Endothelial cell of umbilical vein (primary cell): ENCODE results near the gene FGF10. TPM values are rescaled to one million over a fixed set of nuclear protein-coding genes. Genes with fewer than 3 reads are reported as not detected.

Source experiments
- BruUV-seq: library from RNA; stranded (reverse); fragments of 400-500 nt; replicated peaks from 2 replicates; lab custom pipeline; 2021; lab: Mats Ljungman, UMichigan
- CTCF ChIA-PET: fragments of 300-600, 350-600 bp; sonication (Branson Sonifier 250); formaldehyde crosslinking; loops from one replicate; lab custom pipeline; 2021; ENCODE audit warnings: antibody characterized with exemption, inconsistent platforms; lab: Charles Lee
- POLR2A ChIA-PET: fragments of 300-600, 350-600 bp; sonication (Branson Sonifier 250); formaldehyde crosslinking; loops from one replicate; lab custom pipeline; 2021; ENCODE audit warnings: antibody characterized with exemption, inconsistent platforms; lab: Charles Lee
- DNase-seq: peaks from one replicate; pipeline ENCODE4 v3.0.0-alpha.2; 2011; ENCODE audit warnings: low read depth, low spot score
- FAIRE-seq: peaks from 2 replicates; lab custom pipeline; 2011; peaks lifted over from hg19 to GRCh38; lab: Jason Lieb, UNC
- H2AFZ ChIP-seq: 2 replicates; pipeline ENCODE4 v1.6.0; 2012; ENCODE audit warnings: low read depth, low read length, control low read depth, inconsistent platforms
- H3K27ac ChIP-seq: 2 replicates; pipeline ENCODE4 v1.5.1; 2011; ENCODE audit warnings: low read depth, mild to moderate bottlenecking, control low read depth, low read length, moderate library complexity; ENCODE audit not compliant: insufficient read depth
- H3K27me3 ChIP-seq, 2 experiments: 2 replicates each; pipeline versions ENCODE4 v1.6.0 to v1.6.1; 2011; ENCODE audit warnings: low read length in 2 of 2, mixed read lengths in 1 of 2; ENCODE audit not compliant: control insufficient read depth in 2 of 2, insufficient read depth in 2 of 2
- H3K36me3 ChIP-seq, 2 experiments: 2 replicates in 1 of 2; 3 replicates in 1 of 2; pipeline ENCODE4 v1.5.1; 2011; ENCODE audit warnings: low read length in 2 of 2, mild to moderate bottlenecking in 1 of 2, moderate library complexity in 1 of 2; ENCODE audit not compliant: control insufficient read depth in 2 of 2, insufficient read depth in 2 of 2; ENCODE audit errors: extremely low read depth in 1 of 2
- H3K4me1 ChIP-seq: 3 replicates; pipeline ENCODE4 v1.5.1; 2011; ENCODE audit warnings: mild to moderate bottlenecking, low read length; ENCODE audit not compliant: control insufficient read depth, insufficient read depth; ENCODE audit errors: extremely low read depth
- H3K4me2 ChIP-seq: 2 replicates; pipeline ENCODE4 v1.6.1; 2011; ENCODE audit warnings: low read length, control low read depth, mixed read lengths; ENCODE audit not compliant: insufficient read depth
- H3K4me3 ChIP-seq, 3 experiments: fragments of 200-600 bp in 1 of 3; sonication (generic), shearing (Covaris generic) in 1 of 3; replicated peaks in 1 of 3; 2 replicates each; pipeline ENCODE4 v1.5.1; 2011 to 2016; ENCODE audit warnings: control low read depth in 3 of 3, low read length in 3 of 3, mild to moderate bottlenecking in 2 of 3, inconsistent platforms in 1 of 3, low read depth in 1 of 3, moderate library complexity in 1 of 3; ENCODE audit not compliant: insufficient read depth in 1 of 3
- H3K79me2 ChIP-seq: 2 replicates; pipeline ENCODE4 v1.6.0; 2012; ENCODE audit warnings: low read length, inconsistent platforms; ENCODE audit not compliant: control insufficient read depth, insufficient read depth
- H3K9ac ChIP-seq: replicated peaks from 2 replicates; pipeline ENCODE3; 2011; ENCODE audit warnings: low read length, control low read depth; ENCODE audit not compliant: insufficient read depth; ENCODE audit errors: extremely low read depth
- H3K9me1 ChIP-seq: replicated peaks from 3 replicates; pipeline ENCODE4 v1.6.0; 2011; ENCODE audit warnings: mild to moderate bottlenecking, low read length; ENCODE audit not compliant: control insufficient read depth, insufficient read depth; ENCODE audit errors: extremely low read depth
- H3K9me3 ChIP-seq: replicated peaks from 2 replicates; pipeline ENCODE4 v1.5.1; 2012; ENCODE audit warnings: low read length, inconsistent platforms; ENCODE audit not compliant: control insufficient read depth, insufficient read depth
- H4K20me1 ChIP-seq: replicated peaks from 2 replicates; pipeline ENCODE3; 2011; ENCODE audit warnings: mild to moderate bottlenecking, low read length; ENCODE audit not compliant: control insufficient read depth, insufficient read depth; ENCODE audit errors: extremely low read depth
- EZH2 ChIP-seq: IDR thresholded peaks from 2 replicates; pipeline ENCODE4 v1.6.1; 2012; ENCODE audit warnings: borderline replicate concordance, low read depth, mild to moderate bottlenecking, moderate library complexity, low read length, inconsistent platforms; ENCODE audit not compliant: severe bottlenecking
- FOS ChIP-seq: IDR thresholded peaks from 2 replicates; pipeline ENCODE4 v1.6.1; 2011; ENCODE audit warnings: mild to moderate bottlenecking, low read length, moderate library complexity, borderline replicate concordance; ENCODE audit not compliant: insufficient read depth
- GATA2 ChIP-seq: IDR thresholded peaks from 2 replicates; pipeline ENCODE4 v1.7.0; 2011; ENCODE audit warnings: low read depth, mild to moderate bottlenecking, moderate library complexity, mixed read lengths, low read length; ENCODE audit not compliant: insufficient read length, insufficient read depth
- JUN ChIP-seq: IDR thresholded peaks from 2 replicates; pipeline ENCODE4 v1.6.1; 2011; ENCODE audit warnings: borderline replicate concordance, low read depth; ENCODE audit not compliant: insufficient read length, insufficient read depth
- MYC ChIP-seq: IDR thresholded peaks from one replicate; pipeline ENCODE4 v1.6.1; 2011; ENCODE audit warnings: mild to moderate bottlenecking, low read depth, low read length
- POLR2A ChIP-seq: IDR thresholded peaks from 2 replicates; pipeline ENCODE4 v1.6.1; 2012; ENCODE audit warnings: low read depth, mild to moderate bottlenecking, control low read depth, low read length
- POLR2AphosphoS5 ChIP-seq: IDR thresholded peaks from 2 replicates; pipeline ENCODE4 v1.6.1; 2012; ENCODE audit warnings: low read depth, mild to moderate bottlenecking, control low read depth, low read length, moderate library complexity; ENCODE audit not compliant: insufficient read depth
- dilution Hi-C: fragments of 300-500 bp; cut with MboI; formaldehyde crosslinking; loops from one replicate; pipeline ENCODE4 v1.15.0; 2019; ENCODE audit warnings: low sequenced_read_pairs; ENCODE audit not compliant: extremely low pct_ligation_motif_present
- intact Hi-C: fragments of 100-400 bp; cut with micrococcal nuclease; formaldehyde crosslinking; loops from one replicate; pipeline ENCODE4 v1.10.0; 2022
- polyA plus RNA-seq, 4 experiments: library from polyadenylated mRNA; depleted of rRNA in 3 of 4; stranded (reverse) in 3 of 4; unstranded in 1 of 4; fragments of >200 nt; gene quantifications; 2 replicates each; pipeline versions ENCODE4 v1.2.1 to v1.2.3, GENCODE V29; 2011 to 2012; ENCODE audit warnings: missing spikeins in 1 of 4
- total RNA-seq: library from RNA; stranded (reverse); gene quantifications from 2 replicates; pipeline ENCODE4 v1.2.3, GENCODE V29; 2021
- TF ChIP-seq, protein P1 (sequence below), 2 donors: IDR thresholded peaks; 1 replicate in 1 of 2; 2 replicates in 1 of 2; pipeline ENCODE4 v1.5.1; 2011; ENCODE audit warnings: low read length in 2 of 2, mild to moderate bottlenecking in 2 of 2, moderate library complexity in 2 of 2, control low read depth in 1 of 2, inconsistent platforms in 1 of 2, low read depth in 1 of 2; ENCODE audit not compliant: insufficient read depth in 1 of 2; ENCODE audit errors: extremely low read depth in 1 of 2
- TF ChIP-seq, protein P2 (sequence below): IDR thresholded peaks from 2 replicates; pipeline ENCODE4 v1.6.1; 2011; ENCODE audit not compliant: insufficient read depth, insufficient read length

Gene FGF10
- total and polyA plus RNA-seq, 2 donors (not counting 3 experiments of a cell fraction or from before 2014, with no cell fraction given): not detected

DNA sequence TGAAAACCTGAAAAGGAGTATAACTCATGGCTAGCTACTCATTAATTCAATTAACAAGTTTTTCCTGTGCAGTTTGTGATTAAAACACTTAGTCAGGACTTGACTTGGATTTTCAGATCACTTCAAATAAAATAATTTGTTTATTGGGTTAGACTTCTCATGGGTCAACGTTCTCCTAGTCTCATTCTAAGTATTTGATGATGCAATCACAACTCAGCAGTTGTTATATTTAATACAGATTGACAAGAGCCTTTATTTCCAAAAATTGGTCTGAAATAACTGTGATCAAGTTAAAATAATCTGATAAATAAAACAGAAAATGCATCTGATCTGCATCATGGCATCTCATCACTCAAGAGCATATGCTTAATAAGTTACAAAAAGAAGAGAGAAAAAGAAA lies 113.9 kb downstream of the FGF10 start:
- Histone ChIP-seq H3K4me2 (no peak overlapping the region), H3K9me1 (no peaks in the 10 kb centered on the region), H3K4me3 (no peak overlapping the region), H3K9me3 (no peaks in the 10 kb centered on the region), H3K36me3 (no peaks in the 10 kb centered on the region), H3K79me2 (no peaks in the 10 kb centered on the region), H4K20me1 (no peaks in the 10 kb centered on the region), H3K27ac (no peak overlapping the region), H3K27me3 (no peaks in the 10 kb centered on the region), H2AFZ (no peak overlapping the region), H3K4me1 (no peaks in the 10 kb centered on the region), H3K9ac (no peak overlapping the region)
- dilution Hi-C loops (no loop called here), intact Hi-C loops (no loop called here)
- no peak for FAIRE-seq
- ChIA-PET CTCF (no interaction called here), POLR2A (no interaction called here)
- DNase-seq: no peak
- BruUV-seq: no TSS peak
- TF ChIP-seq POLR2AphosphoS5 (no peak), POLR2A (no peak), MYC (no peak), JUN (no peak), EZH2 (no peak), FOS (no peak), GATA2 (no peak)
- TF ChIP-seq, protein P1, sequence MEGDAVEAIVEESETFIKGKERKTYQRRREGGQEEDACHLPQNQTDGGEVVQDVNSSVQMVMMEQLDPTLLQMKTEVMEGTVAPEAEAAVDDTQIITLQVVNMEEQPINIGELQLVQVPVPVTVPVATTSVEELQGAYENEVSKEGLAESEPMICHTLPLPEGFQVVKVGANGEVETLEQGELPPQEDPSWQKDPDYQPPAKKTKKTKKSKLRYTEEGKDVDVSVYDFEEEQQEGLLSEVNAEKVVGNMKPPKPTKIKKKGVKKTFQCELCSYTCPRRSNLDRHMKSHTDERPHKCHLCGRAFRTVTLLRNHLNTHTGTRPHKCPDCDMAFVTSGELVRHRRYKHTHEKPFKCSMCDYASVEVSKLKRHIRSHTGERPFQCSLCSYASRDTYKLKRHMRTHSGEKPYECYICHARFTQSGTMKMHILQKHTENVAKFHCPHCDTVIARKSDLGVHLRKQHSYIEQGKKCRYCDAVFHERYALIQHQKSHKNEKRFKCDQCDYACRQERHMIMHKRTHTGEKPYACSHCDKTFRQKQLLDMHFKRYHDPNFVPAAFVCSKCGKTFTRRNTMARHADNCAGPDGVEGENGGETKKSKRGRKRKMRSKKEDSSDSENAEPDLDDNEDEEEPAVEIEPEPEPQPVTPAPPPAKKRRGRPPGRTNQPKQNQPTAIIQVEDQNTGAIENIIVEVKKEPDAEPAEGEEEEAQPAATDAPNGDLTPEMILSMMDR (IDR thresholded peaks at IDR 0.05; ENCODE audit: extremely low read depth in 1 of 2, insufficient read depth in 1 of 2, low read depth in 1 of 2, low read length in 2 of 2): no peak
- TF ChIP-seq, protein P2, sequence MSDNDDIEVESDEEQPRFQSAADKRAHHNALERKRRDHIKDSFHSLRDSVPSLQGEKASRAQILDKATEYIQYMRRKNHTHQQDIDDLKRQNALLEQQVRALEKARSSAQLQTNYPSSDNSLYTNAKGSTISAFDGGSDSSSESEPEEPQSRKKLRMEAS: no peak
